SKM-1 (cell line): Measurements from ENCODE around the gene SNAPC1.
A peak's percentile ranks its signal among the peaks of the same experiment; 100 is the strongest.
"Not testable (repeated sequence)": the region's sequence is repeated elsewhere in the genome, so short reads cannot be mapped to it uniquely, and the experiment has no call there.

Experiments
- DNase-seq: peaks from one replicate; lab custom pipeline; 2025; ENCODE audit not compliant: unreplicated experiment; lab: John Stamatoyannopoulos, UW

Gene SNAPC1, protein sequence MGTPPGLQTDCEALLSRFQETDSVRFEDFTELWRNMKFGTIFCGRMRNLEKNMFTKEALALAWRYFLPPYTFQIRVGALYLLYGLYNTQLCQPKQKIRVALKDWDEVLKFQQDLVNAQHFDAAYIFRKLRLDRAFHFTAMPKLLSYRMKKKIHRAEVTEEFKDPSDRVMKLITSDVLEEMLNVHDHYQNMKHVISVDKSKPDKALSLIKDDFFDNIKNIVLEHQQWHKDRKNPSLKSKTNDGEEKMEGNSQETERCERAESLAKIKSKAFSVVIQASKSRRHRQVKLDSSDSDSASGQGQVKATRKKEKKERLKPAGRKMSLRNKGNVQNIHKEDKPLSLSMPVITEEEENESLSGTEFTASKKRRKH

DNA sequence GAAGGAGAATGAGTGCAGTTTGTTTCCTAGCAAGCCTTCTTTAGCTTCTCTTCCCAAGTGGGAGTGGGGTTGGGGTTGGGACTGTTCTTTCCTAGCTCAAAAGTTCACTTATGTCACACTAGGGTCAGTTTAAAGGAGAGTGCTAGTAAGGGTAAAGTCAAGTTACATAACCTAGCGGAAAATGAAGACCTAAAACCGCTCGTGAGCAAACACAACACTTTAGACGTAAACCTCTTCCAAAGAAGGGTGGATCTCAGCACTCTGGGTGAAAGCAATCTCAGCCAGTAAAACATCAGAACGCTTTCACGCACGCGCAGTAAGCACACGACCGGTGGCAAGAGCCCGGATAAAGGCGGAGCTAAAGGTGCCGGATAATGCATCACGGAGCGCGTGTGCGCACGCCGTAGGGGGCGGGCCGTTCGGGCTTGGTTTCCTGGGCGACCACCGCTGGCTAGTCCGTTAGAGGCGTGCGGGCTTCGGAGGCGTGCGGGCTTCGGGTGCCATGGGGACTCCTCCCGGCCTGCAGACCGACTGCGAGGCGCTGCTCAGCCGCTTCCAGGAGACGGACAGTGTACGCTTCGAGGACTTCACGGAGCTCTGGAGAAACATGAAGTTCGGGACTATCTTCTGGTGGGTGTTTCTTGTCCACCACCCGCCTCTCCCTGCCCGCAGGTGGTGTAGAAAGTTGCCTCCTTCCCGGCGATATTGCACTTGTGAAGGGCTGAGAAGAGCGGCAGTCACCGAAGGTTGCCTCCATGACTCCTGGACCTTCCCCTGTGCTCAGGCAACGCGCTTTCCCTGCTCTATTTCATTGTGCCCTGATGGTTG lies at the start of gene SNAPC1:
Gene SNAPC1 (plus strand): TSS at position 462 of the 828 bp plus-strand sequence. CDS start 41 bp downstream, at position 503.
- DNase-seq: peak; percentile 78

DNA sequence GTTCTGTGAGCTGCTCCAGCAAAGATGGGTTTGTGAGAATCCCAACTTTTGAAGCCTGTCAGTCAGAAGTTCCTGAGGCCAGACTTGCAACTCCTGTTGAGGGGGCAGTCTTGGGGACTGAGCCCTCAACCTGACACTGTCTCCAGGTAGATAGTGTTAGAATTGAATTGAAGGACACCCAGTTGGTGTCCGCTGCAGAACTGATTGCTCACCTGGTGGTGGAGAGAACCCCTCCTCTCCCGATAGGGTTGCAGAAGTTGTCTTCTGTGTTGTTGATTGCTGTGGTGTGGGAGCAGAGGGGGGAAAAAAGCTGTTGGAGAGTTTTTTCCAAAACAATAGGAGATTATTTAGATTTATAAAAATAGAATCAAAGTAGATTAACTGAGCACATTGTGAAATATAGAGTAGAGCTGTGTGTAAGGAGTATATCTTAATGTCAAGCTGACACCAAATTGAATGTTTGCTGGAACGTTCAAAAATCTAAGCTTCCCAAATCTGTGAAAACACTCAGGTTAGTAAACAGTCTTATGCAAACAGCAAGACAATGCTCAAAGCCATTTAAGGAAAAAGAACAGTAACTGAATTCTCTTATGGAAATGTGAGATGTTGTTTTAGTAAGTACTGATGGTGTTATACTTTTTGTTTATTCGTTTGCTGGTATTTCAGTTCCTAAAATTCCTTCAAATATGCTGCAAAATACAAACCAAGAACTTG lies 48.3 kb upstream of the SNAPC1 start:
- no peak for DNase-seq

DNA sequence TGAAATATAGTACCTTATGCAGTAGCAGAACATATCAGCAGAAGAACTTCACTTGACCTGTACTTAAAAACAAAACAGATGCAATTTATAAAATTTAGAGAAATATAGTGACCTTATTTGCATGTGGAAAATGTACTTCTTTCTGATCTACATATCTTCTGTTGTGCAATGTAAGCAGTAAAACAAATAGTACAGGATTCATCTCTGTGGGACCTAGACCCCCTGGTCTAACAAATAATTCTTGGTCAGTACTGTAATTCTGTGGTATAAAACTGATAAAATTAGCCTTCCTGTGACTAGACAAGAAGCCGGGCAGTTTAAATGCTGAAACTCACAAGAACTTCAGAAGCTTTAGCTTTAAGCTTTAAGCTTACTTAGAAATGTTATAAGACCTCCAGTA lies 45.3 kb upstream of the SNAPC1 start:
- no peak for DNase-seq

DNA sequence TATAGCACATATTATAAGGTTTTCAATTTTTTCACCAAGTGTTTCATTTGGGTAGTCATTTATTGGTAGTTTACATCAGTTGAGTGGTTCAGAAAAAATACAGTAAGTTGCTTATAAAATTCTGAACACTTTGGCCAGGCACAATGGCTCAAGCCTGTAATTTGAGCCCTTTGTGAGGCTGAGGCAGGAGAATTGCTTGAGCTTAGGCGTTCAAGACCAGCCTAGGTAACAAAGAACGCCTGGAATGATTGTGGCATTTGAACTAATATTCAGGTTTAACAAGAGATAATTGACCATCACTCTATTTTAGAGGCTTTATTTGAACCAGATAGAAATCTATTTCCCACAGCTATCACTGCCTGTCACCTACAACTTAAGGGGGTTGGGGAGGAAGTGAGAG lies 44.2 kb upstream of the SNAPC1 start:
- DNase-seq: no peak

DNA sequence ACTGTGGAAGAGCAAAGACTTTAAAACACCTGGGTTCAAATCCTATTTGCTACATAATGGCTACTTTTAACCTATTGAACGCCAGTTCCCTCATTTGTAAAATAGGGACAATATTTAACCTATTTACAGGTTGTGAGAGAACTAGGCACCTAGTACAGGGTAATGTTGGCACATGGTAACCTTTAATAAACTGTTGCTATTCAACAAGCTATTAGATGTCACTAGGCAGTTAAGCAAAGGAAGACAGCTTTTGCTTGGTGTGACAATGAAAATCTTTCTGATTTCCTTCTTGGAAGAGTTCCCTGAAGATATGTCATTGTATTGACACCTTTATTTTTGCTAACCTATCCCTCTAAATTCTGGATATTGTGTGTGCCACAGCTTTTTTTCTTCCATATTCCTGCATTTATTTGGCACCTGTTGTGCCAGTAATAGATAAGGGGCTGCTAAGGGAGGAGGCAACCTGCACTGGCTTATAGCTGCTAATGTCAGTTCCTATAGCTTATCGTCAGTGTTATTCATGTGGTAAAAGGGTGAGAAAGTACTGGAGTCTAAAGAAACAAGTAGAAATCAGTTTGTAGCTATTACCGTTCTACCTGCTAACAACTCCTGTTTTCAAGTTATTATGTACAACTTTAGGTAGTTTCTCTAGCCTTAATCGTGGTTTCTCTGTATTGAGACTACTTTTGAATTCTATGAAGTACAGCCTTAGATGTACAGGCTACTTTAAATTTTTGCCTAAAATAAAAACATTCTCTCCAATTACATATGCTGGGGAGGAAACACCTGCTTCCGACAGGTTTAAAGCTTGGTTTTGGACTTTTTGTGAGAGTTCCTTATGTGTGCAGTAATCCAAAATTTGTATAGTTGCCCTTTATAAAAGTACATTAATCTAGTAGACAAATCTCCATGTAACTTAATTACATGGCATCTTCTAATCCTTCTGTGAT lies 42.6 kb upstream of the SNAPC1 start:
- no peak for DNase-seq

DNA sequence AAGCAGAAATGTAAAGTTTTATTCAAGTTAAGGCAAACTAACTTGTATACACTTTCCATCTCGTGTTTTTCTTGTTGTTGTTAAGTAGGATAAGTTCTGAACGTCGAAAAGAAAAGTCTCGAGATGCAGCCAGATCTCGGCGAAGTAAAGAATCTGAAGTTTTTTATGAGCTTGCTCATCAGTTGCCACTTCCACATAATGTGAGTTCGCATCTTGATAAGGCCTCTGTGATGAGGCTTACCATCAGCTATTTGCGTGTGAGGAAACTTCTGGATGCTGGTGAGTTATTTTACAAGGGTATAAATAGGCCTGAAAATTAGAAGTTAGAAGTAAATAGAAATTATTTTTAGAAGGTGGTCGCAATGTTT lies 41.9 kb upstream of the SNAPC1 start:
- no peak for DNase-seq

DNA sequence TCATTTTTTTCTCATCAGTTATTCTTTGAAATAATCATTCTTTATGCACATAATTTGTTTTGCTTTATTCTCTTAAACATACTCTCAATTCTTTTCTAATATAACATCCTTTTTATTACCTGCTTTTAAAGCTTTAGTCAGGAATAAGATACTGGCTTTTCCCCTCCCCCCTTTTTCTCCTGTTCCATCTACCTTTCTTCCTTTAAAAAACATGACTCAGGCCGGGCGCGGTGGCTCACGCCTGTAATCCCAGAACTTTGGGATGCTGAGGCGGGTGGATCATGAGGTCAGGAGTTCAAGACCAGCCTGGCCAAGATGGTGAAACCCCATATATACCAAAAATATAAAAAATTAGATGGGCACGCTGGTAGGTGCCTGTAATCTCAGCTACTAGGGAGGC lies 41.5 kb upstream of the SNAPC1 start:
- no peak for DNase-seq

DNA sequence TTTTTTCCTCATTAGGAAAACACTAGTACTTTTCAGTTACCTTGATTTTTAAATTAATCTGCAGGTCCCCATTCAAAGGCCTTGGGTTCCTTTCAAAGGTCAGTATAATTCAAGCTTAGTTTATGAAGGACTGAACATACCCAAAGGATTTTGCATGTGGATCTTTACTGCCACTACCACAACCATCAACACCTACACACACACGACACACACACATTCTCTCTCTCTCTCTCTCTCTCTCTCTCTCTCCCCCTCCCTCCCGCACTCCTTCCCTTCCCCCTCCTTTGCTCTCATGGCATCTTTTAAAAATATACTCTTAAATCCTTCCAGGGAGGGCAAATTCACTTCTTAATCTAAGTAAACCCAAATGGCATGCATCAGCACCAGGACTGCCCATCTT lies 38.1 kb upstream of the SNAPC1 start:
- no peak for DNase-seq

DNA sequence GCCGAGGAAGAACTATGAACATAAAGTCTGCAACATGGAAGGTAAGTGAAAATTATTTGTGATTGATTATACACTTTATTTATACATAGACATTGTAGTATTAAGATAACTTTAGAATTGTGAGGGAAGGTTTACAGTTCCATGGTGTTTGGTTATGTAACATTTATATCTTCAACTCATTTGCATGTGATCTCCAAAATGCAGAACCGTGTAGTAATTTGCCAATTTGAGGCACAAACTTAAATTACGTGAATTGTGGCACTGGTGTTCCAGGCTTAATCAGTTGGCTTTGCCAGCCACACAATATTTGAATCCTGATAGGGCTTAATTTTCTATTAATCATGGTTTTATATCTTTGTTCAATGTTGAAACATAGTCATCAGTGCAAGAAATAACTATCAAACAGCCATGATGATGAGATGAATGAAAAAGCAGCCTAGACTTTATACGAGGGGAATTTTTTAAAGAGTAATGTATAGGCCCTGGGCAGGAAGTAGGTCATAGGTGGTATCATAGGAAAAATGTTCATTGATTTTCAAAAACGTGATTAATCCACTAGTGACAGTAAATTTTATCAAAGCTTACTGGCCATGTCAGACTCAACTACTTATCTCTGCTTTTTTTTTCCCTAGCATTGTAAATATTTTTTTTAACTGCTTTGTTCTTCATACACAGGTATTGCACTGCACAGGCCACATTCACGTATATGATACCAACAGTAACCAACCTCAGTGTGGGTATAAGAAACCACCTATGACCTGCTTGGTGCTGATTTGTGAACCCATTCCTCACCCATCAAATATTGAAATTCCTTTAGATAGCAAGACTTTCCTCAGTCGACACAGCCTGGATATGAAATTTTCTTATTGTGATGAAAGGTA lies 35.2 kb upstream of the SNAPC1 start:
- no peak for DNase-seq

DNA sequence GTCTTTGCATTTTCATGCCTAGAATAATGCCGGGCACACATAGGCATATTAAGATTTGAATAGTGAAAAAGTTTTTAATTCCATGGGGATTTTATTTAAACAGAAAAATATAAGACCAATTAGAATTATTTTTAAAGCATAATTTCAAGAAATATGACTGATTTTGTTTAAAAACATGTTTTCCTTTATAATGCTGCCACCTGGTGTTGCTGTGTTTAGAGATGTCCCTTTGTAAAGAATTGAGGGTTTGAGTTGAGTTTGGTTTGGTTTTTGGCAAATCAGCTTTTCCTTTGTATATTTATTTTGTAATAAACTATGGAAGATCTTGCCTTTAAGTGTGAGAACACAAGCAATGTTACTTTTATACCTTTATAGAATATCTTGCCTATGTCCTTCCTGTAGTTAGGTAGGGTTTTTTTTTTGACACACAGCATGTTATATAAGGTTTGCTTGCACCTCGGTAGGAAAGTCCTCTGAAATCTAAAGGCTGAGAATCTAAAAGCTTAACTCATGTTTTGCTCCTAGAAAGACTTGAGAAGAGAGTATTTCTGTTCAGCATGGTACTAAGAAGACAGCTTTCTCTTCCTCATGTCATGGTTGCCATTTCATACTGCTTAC lies 31.4 kb upstream of the SNAPC1 start:
- DNase-seq: no peak

DNA sequence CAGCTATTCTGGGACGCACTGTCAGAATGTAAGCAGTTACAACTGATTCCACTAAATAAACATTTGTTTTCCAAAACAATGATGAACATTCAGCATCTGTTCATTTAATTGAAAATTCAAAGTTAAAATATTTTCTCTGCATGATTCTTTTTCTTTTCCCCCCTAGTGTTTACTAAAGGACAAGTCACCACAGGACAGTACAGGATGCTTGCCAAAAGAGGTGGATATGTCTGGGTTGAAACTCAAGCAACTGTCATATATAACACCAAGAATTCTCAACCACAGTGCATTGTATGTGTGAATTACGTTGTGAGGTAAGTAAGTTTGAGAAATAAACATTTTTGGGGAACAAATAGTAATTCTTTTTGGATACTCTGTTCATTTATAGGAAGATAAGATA lies 28.2 kb upstream of the SNAPC1 start:
- DNase-seq: no peak

DNA sequence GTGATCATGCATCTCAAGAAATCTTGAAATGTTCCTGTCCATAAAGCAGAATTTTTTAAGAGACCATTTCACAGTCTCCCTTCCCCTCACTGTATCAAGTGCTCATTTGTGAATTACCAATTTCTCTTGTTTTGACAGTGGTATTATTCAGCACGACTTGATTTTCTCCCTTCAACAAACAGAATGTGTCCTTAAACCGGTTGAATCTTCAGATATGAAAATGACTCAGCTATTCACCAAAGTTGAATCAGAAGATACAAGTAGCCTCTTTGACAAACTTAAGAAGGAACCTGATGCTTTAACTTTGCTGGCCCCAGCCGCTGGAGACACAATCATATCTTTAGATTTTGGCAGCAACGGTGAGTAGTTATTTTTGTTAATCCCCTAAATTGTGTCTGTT lies 25.5 kb upstream of the SNAPC1 start:
- no peak for DNase-seq

DNA sequence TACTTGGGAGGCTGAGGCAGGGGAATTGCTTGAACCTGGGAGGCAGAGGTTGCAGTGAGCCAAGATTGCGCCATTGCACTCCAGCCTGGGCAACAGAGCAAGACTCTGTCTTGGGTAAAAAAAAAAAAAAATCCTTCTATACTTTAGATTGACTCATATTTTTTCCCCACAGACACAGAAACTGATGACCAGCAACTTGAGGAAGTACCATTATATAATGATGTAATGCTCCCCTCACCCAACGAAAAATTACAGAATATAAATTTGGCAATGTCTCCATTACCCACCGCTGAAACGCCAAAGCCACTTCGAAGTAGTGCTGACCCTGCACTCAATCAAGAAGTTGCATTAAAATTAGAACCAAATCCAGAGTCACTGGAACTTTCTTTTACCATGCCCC lies 24.3 kb upstream of the SNAPC1 start:
- DNase-seq: no peak

DNA sequence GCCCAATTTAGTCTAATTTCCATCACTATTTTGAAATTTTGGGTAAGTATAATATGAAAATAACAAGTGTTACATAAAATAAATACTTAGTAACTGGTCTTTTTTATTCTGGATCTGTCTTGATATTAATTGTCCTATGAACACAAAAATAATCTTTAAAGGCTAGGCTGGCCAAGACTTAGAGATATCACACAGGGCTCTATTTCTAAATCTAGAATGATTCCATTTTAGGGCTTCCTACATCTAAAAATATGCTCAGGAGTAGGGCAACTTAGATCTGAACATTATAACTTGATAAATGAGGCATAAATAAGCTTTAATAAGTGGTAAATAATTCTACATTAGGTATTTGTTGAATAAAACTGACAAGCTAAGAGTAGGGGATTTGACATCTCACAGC lies 23.1 kb upstream of the SNAPC1 start:
- DNase-seq: no peak

DNA sequence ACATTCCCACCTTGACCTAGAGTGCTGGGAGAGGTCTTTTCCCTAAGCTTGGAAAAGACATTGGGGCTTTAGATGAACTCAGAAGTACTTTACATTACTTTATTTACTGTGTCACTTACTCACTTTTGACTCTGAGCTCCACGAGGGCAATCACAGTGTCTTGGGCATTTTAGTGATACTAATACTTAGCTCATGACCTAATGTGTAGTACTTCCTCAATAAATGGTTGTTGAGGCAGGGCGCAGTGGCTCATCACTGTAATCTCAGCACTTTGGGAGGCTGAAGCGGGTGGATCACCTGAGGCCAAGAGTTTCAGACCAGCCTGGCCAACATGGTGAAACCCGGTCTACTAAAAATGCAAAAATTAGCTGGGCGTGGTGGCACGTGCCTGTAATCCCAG lies 19.8 kb upstream of the SNAPC1 start:
- DNase-seq: no peak

DNA sequence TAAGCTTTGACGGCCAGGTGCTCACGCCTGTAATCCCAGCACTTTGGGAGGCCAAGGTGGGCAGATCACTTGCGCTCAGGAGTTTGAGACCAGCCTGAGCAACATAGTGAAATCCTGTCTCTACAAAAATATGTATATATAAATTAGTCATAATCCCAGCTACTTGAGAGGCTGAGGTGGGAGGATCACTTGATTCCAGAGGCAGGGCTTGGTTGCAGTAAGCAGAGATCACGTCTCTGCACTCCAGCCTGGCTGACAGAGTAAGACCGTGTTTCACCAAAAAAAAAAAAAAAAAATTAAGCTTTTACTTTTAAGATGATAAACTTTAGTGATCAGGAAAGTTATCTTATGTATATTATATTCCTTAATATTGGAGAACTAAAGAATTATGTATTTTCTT lies 18.0 kb upstream of the SNAPC1 start:
- no peak for DNase-seq

DNA sequence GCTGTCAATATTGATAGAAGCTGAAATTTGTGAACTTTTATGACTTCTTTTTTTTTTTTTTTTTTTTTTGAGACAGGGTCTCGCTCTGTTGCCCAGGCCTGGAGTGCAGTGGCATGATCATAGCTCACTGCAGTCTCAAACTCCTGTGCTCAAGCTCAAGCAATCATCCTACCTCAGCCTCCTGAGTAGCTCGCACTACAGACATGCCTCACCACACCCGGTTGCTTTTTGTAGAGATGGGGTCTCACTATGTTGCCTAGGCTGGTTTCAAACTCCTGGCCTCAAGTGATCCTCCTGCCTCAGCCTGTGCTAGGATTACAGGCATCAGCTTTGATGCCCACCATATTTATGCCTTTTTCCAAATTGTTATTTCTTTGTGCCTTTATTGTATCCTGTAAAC lies 15.9 kb upstream of the SNAPC1 start:
- not testable (repeated sequence) for DNase-seq

DNA sequence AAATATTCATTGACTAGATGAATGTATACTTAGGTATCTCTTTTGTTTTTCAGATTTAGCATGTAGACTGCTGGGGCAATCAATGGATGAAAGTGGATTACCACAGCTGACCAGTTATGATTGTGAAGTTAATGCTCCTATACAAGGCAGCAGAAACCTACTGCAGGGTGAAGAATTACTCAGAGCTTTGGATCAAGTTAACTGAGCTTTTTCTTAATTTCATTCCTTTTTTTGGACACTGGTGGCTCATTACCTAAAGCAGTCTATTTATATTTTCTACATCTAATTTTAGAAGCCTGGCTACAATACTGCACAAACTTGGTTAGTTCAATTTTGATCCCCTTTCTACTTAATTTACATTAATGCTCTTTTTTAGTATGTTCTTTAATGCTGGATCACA lies 15.3 kb upstream of the SNAPC1 start:
- DNase-seq: no peak

DNA sequence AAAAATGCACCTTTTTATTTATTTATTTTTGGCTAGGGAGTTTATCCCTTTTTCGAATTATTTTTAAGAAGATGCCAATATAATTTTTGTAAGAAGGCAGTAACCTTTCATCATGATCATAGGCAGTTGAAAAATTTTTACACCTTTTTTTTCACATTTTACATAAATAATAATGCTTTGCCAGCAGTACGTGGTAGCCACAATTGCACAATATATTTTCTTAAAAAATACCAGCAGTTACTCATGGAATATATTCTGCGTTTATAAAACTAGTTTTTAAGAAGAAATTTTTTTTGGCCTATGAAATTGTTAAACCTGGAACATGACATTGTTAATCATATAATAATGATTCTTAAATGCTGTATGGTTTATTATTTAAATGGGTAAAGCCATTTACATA lies 14.9 kb upstream of the SNAPC1 start:
- DNase-seq: no peak
